Activated naive CD4-positive, alpha-beta T cell treated with anti-CD3 and anti-CD28 coated beads, Interleukin-2, amount 50 U/mL, for 24 hours (primary cell): ENCODE data around the gene PPT2.
"Not testable (repeated sequence)": the region's sequence is repeated elsewhere in the genome, so short reads cannot be mapped to it uniquely, and the experiment has no call there.

Experiments used
- H3K27ac Mint-ChIP-seq: one replicate; pipeline ENCODE4 v1.8.0; 2021; ENCODE audit warnings: mild to moderate bottlenecking, mixed read lengths
- H3K27me3 Mint-ChIP-seq: one replicate; pipeline ENCODE4 v1.8.0; 2021; ENCODE audit warnings: mixed read lengths
- H3K36me3 Mint-ChIP-seq: one replicate; pipeline ENCODE4 v1.8.0; 2021; ENCODE audit warnings: mixed read lengths
- H3K4me1 Mint-ChIP-seq: one replicate; pipeline ENCODE4 v1.8.0; 2021; ENCODE audit warnings: mixed read lengths
- H3K4me3 Mint-ChIP-seq: one replicate; pipeline ENCODE4 v1.8.0; 2021; ENCODE audit warnings: mild to moderate bottlenecking, mixed read lengths
- H3K9me3 Mint-ChIP-seq: one replicate; pipeline ENCODE4 v1.8.0; 2021; ENCODE audit warnings: mixed read lengths

PPT2 gene

DNA sequence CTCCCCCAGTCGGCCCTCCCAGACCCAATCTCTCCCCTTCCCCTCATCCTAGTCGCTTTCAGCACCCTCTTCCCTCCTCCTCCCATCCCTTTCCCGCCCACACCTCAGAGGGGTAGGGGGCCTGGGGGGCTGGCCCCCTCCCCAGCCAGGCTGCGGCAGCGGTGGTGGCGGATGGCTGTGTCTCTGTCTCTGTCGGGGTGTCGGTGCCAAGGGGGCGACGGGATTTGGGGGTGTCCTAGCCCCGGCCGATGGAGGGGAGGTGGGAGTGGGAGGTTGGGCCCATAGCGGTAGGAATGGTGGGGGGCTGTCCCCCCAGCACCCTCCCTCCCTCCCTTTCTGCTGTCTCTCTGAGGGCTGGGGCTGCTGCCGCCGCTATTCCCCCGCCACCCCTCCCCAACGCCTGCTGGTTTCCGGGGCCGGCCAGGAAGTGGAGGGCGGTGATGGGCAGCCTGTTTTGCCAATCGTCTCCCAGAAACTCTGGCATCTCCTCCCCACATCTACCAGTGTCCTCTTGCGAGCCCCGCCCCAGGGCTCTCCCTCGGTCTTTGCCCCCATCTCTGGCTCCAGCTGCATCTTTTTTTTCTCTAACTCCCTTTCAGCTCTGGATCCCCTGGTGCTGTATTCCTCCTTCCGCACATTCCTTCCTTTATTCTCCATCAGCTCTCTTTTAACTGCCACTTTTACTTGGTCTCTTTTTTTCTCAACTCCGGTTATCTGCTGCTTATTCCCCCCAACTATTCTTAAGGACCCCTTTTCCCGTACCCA lies 22.0 kb downstream of the PPT2 start, which contains the start of gene AGPAT1:
Gene AGPAT1, minus strand, starts transcription at position 374 of the 765 bp plus-strand sequence. CDS start 4,588 bp downstream, outside the sequence.
- Mint-ChIP-seq H3K9me3 (no peaks in the 10 kb centered on the region), H3K27ac (peak within 1 kb of the TSS; percentile 98), H3K27me3 (no peaks in the 10 kb centered on the region), H3K4me1 (peaks cover 79% of the 10 kb centered on the region), H3K4me3 (peak within 1 kb of the TSS; percentile 93), H3K36me3 (peaks cover 7% of the 10 kb centered on the region)

DNA sequence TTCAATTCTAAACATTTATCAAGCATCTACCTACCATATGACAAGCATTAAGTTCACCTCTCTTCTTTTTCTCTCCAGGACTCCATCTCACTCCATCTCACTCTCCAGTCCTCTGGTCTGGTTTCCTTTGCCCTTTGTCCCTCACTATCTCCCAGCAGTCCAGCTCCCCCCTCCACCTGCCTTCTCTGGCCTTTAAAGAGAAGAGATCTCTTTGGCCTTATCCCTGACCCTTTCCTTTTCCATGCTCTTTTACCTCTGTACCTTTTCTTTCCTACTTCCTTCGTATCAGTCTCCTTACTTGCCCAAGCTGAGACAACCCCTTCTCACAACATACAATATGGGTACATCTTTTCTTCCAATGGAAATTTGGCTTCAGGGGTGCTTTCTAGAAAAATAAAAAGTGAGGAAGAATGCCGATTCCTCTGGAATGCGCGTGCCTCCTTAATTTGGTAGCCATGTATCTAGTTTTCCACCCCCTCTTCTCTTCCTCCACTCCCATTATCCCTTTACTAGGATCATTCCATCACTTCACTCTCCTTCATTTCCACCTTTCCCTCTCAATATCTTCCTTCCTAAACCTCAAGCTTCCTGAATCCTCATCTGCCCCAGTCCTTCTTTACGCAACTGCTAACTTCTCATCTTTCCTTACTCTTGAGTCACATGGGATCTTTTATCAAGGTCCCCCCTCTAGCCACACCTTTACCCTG lies 22.7 kb downstream of the PPT2 start:
- Mint-ChIP-seq H3K4me3 (peak overlapping the region; percentile 93), H3K36me3 (peaks cover 7% of the 10 kb centered on the region), H3K9me3 (no peaks in the 10 kb centered on the region), H3K27me3 (no peaks in the 10 kb centered on the region), H3K4me1 (peaks cover 79% of the 10 kb centered on the region), H3K27ac (peak overlapping the region; percentile 98)

DNA sequence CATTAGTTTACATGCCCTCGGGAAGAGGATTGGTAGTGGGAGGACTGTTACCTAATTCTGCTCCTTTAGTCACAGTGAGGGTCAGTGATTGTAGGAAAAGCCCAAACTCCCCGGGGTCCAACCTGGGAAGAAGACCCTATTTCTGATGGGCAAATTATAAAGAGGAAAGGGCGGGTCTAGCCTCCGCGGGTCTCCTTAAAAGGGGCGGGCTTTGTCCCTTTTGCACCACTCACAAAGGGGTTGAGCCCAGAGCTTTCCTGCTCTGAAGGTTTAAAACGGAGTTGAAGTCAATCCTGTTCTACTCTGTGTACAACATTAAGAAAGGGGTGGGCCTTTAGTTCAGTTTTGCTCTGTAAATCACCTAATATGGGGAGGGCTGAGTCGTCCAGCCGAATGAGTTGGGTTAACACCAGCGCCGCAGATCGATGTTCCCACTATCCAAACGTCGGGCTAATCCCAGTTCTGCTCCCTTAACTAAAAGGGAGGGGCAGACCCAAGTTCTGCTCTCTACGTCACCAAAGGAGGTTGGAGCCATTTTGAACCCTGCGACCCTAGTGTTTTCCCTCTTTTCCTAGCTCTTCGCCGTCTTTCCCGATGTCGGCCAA lies 23.3 kb downstream of the PPT2 start:
- Mint-ChIP-seq H3K9me3 (no peaks in the 10 kb centered on the region), H3K27me3 (no peaks in the 10 kb centered on the region)

DNA sequence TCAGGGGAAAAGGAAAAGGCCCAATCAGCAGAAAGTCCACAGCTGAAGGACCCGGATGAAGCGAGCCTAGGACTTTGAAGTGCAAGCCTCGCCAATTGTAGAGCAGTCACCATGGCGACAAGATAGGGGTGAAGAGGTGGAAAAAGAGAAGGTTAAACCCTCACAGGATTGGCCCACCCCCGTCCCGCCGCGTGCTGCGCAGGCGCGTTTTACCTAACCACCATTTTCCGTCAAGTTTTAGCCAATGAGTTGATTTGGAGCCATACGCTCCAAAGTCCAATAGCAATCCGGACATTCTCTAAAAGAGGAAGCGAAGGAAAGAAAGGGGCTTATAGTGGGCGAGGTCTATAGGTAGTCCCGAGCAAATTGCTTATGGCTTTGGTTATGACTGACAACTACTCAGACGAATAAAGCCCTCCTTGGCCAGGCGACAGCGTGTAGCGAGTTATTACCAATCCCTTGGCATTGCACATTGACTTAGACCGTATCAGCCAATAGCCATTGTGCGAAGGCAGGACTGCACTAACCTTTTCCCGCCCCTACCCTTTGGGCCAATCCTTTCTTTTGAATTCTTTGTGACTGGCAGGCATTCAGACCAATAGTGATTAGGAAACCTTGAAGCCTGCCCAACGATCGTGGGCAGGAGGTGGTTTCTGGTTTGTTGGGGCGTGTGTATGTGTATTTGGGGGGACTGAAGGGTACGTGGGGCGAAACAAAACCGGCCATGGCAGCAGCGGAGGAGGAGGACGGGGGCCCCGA lies 24.0 kb downstream of the PPT2 start, which contains the start of gene RNF5:
Gene RNF5, plus strand, starts transcription at position 618 of the 759 bp plus-strand sequence. Its CDS starts 107 bp downstream, at position 725.
- H3K27ac Mint-ChIP-seq = peak within 1 kb of the TSS; percentile 98
- no peaks in the 10 kb centered on the region for H3K27me3 Mint-ChIP-seq
- peaks cover 7% of the 10 kb centered on the region for H3K36me3 Mint-ChIP-seq
- H3K4me1 Mint-ChIP-seq = peaks cover 79% of the 10 kb centered on the region
- H3K9me3 Mint-ChIP-seq = no peaks in the 10 kb centered on the region
- H3K4me3 Mint-ChIP-seq = peak within 1 kb of the TSS; percentile 93

More for the DNA sequence above, 23.3 kb downstream of the PPT2 start:
- H3K27ac Mint-ChIP-seq = peak overlapping the region; percentile 98
- peaks cover 79% of the 10 kb centered on the region for H3K4me1 Mint-ChIP-seq
- peak overlapping the region; percentile 93 for H3K4me3 Mint-ChIP-seq
- H3K36me3 Mint-ChIP-seq = peaks cover 7% of the 10 kb centered on the region

DNA sequence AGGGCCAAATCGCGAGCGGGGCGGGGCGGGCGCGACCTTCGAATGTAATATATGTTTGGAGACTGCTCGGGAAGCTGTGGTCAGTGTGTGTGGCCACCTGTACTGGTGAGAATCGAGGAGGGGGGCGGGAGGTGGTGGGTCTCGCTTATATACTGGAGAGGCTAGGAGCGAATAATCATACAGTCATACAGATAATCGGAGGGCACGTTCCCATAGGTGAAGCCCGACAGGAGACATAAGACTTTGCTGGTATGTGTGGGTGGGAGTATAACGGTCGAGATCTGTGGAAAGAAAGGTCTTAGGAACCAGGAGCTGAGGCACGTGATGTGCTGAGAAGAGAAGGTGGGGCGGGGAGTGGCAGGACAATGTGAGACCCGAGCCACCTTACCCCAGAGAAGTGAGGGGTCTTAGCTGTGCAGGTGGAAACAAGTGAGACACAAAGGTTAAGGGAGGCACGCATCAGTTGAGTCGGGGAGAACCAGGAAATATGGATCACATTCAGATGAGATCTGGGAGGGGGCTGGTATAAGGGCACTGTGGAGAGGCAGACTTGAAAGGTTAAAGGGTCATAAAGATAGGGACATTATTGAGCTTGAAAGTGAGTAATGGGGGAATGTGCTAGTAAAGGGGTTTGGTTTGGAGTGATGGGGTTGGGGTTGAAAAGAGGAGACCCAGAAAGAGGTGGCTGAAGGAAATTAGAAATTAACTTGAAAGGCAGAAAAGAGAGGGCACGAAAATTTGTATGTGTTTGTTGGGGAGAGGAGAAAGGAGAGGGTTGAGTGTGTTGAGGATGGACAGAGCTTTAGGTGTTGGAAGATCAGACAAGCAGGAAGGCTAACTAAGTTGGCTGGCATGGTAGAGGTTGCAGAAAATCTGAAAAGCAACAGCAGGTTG lies 24.9 kb downstream of the PPT2 start:
- no peaks in the 10 kb centered on the region for H3K9me3 Mint-ChIP-seq
- peak overlapping the region; percentile 93 for H3K4me3 Mint-ChIP-seq
- peaks cover 75% of the 10 kb centered on the region for H3K4me1 Mint-ChIP-seq
- H3K27me3 Mint-ChIP-seq = no peaks in the 10 kb centered on the region
- peaks cover 7% of the 10 kb centered on the region for H3K36me3 Mint-ChIP-seq
- peak overlapping the region; percentile 98 for H3K27ac Mint-ChIP-seq

DNA sequence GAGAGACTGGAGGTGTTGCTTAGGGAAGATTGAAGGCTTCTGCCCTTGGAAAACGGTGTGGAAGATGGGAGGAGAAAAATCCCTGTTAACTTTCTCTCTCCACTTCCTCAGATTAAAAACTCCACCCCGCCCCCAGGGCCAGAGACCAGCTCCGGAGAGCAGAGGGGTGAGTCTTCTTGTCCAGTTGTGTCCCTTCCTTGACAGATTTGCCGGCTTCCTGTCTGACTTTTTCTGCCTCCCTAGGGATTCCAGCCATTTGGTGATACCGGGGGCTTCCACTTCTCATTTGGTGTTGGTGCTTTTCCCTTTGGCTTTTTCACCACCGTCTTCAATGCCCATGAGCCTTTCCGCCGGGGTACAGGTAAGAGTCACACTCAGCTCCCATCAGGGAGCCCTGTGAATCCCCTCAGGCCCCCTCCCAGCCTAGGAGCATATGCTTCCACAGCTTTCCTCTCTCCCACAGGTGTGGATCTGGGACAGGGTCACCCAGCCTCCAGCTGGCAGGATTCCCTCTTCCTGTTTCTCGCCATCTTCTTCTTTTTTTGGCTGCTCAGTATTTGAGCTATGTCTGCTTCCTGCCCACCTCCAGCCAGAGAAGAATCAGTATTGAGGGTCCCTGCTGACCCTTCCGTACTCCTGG lies 25.9 kb downstream of the PPT2 start:
- peaks cover 7% of the 10 kb centered on the region for H3K36me3 Mint-ChIP-seq
- H3K4me1 Mint-ChIP-seq = peaks cover 71% of the 10 kb centered on the region
- peak overlapping the region; percentile 57 for H3K4me3 Mint-ChIP-seq
- no peaks in the 10 kb centered on the region for H3K9me3 Mint-ChIP-seq
- peak overlapping the region; percentile 98 for H3K27ac Mint-ChIP-seq
- no peaks in the 10 kb centered on the region for H3K27me3 Mint-ChIP-seq

DNA sequence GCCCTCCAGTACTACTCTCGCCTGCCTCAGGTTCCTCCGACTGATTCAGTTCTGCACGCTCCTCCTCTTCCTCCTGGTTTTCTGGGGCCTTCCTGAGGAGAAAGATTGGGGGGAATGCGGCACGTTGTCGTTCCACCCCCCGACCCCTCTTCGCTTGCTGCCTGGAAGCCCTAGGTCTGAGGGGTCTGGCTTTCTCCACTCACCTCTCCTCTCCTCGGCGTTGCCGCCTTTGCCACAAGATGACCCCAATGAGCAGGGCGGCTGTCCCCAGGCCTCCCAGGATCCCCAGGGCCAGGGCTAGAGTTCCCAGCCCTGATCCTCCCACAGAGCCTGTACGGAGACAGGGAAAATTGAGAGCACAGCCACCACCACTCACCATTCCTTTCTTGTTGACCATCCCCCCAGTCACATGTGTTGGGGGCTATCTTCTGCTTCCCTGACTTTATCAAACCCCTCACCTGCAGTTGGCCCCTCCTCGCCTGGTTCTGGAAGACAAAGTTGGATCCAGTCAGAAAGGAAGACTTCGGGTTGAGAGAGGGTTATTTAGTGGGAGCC lies 27.3 kb downstream of the PPT2 start:
- Mint-ChIP-seq H3K27ac (peak overlapping the region; percentile 48), H3K36me3 (peaks cover 7% of the 10 kb centered on the region), H3K9me3 (no peaks in the 10 kb centered on the region), H3K4me1 (peaks cover 73% of the 10 kb centered on the region), H3K4me3 (no peak overlapping the region), H3K27me3 (no peaks in the 10 kb centered on the region)

DNA sequence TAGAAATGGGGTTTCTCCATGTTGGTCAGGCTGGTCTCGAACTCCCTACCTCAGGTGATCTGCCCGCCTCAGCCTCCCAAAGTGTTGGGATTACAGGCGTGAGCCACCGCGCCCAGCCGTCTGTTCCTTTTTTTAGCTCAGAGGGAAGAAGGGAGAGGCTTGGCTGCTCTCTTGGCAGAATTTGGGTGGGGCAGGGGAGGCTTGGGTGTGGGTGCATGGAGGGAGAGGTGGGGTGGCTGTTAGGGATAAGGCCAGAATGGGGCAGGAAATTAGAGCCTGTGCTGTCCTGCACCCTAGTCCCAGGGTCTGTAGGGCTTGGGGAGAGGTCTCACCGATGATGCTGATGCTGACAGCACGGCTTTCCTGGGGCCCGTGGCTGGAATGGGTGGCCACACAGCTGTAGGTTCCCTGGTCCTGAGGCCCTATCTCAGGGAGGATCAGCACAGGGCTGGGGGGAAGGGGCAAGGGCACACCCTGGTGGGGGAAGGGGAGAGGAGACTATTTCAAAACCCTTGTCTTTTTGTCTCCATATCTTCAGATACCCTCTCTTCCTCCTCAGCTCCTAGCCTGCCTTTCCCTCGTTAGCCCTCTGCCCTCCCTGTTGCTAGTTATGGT lies 28.1 kb downstream of the PPT2 start:
- H3K4me1 Mint-ChIP-seq = peaks cover 73% of the 10 kb centered on the region
- no peaks in the 10 kb centered on the region for H3K27me3 Mint-ChIP-seq
- peaks cover 10% of the 10 kb centered on the region for H3K36me3 Mint-ChIP-seq
- no peaks in the 10 kb centered on the region for H3K9me3 Mint-ChIP-seq
- H3K4me3 Mint-ChIP-seq = no peak overlapping the region
- H3K27ac Mint-ChIP-seq = peak overlapping the region; percentile 20

DNA sequence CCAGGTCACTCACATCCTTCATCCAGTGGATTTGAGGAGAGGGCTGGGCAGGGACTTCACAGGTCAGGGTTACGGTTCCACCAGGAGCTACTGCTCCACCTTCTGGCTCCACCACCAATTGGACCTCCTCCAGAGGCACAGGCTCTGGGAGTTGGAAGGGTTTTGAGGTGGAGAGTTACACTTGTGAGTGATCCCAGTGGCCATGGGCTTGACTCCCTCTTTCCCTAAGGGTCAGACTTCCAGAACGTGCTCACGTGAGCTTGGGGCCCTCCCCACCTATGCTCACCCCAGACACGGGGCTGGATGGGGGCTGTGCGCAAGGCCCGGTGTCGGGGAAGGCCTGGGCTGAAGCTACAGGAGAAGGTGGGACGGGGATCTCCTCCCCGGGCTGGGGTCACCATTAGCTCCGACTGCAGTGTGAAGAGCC lies 28.6 kb downstream of the PPT2 start:
- Mint-ChIP-seq H3K4me3 (no peak overlapping the region), H3K36me3 (peaks cover 13% of the 10 kb centered on the region), H3K27me3 (no peaks in the 10 kb centered on the region), H3K4me1 (peaks cover 73% of the 10 kb centered on the region), H3K9me3 (no peaks in the 10 kb centered on the region), H3K27ac (no peak overlapping the region)

DNA sequence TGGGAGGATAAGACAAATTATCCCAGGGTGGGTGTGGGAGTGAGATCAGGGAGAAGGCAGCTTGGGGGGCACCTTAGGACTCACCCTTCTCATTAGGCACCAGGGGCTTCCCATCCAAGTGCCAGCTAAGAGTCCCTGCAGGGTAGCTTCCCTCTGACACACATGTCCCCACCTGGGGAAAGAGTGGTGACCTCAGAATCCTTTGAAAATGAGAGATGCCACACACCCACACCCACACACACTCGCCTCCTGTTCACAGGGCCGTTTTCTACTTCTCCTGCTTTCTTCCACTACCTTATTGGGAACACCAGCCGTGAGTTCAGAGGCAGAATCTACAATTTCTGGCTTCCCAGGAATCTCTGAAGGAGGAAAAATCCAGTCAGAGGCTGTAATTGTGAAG lies 29.1 kb downstream of the PPT2 start:
- Mint-ChIP-seq H3K9me3 (no peaks in the 10 kb centered on the region), H3K36me3 (peaks cover 14% of the 10 kb centered on the region), H3K4me3 (no peak overlapping the region), H3K27ac (peak overlapping the region; percentile 24), H3K4me1 (peaks cover 76% of the 10 kb centered on the region), H3K27me3 (no peaks in the 10 kb centered on the region)

DNA sequence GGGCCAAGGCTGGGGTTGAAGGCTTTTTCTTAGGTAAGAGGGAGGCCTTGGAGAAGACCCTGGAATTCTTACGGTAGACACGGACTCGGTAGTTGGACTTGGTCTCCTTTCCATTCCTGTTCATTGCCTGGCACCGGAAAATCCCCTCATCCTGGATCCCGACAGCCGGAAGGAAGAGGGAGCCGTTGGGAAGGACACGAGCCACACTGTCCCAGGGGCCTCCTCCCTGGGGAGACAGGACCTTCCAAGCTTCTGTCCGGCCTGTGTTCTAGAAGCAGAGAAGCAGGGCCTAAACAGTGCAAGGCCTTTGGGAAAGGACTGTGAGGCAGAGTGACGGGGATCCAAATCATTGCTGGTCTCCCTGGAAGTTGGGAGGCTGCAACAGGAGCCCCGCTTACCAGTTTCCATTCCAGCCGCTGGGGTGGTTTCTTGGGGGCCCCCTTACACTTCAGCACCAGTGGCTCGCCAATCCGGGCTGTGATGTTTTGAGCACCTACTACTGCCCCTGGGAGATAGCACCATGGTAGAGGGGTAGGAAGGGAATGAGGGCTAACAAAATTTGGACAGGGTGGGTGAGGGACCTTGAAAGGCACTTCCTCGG lies 29.6 kb downstream of the PPT2 start:
- no peaks in the 10 kb centered on the region for H3K27me3 Mint-ChIP-seq
- H3K4me1 Mint-ChIP-seq = peaks cover 77% of the 10 kb centered on the region
- no peak overlapping the region for H3K27ac Mint-ChIP-seq
- no peak overlapping the region for H3K4me3 Mint-ChIP-seq
- peaks cover 14% of the 10 kb centered on the region for H3K36me3 Mint-ChIP-seq
- H3K9me3 Mint-ChIP-seq = no peaks in the 10 kb centered on the region

DNA sequence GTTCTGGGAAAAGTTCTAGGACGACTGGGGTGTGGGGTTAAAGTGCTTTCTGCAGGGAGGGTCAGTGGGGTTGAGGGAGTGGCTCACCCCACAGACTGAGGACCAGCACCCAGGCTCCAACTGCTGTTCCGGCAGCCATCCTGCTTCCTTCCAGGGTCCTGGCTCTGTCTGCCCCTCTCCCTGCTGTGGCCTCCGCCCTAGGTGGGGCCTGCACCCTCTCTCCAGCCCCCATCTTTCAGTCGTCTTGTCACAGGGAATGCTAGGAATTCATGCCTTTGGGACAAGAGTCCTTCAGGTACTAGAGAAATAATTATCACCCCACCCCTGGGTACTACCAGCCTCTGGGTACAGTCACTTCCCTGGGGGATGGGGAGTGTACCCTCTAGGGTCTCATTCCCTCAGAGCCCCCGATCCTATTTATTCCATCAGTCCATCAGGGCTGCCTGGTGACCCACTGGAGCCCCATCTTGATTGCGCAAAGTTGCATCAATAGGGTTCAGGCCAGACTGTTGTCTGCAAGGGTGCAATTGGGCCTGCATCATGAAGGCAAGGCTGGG lies 30.2 kb downstream of the PPT2 start, which contains the start of gene AGER:
Gene AGER, minus strand, starts transcription at position 170 of the 557 bp plus-strand sequence. Its CDS starts 31 bp downstream, at position 139.
- Mint-ChIP-seq H3K9me3 (no peaks in the 10 kb centered on the region), H3K36me3 (peaks cover 17% of the 10 kb centered on the region), H3K27ac (peak within 1 kb of the TSS; percentile 24), H3K4me1 (peaks cover 77% of the 10 kb centered on the region), H3K4me3 (no peak within 1 kb of the TSS), H3K27me3 (no peaks in the 10 kb centered on the region)

DNA sequence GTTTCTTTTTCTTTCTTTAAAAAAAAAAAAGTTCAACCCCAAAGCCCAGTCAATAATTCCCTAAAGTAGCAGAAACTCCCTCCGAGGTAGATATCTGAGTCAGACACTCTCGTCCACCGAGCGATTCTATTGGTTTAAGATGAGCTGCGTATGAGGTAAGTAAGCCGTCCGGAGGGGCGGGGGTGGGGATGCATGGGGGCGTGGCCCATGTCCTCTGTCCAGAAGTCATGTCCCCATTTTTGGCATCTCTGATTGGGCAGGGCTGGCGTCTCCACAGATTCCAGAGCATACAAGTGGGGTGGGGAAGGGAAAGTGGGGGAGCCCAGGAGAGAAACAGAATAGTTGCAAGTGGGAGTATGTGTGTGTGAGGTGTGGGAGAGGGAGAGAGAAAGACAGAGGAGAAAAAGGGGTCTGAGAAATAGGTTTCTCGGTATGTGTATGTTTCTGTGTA lies 31.8 kb downstream of the PPT2 start:
- Mint-ChIP-seq H3K4me3 (peak overlapping the region; percentile 23), H3K36me3 (peaks cover 12% of the 10 kb centered on the region), H3K27ac (peak overlapping the region; percentile 89), H3K4me1 (peaks cover 64% of the 10 kb centered on the region)
- H3K9me3 Mint-ChIP-seq, H3K27me3 Mint-ChIP-seq: not testable (repeated sequence)
